Measurements from ENCODE around the gene CDC5L. TPM values are rescaled to one million over a fixed set of nuclear protein-coding genes. Genes with fewer than 3 reads are reported as not detected.

Gene CDC5L
- total RNA-seq, 1 experiment from 2014 or later: 23.8 TPM

DNA sequence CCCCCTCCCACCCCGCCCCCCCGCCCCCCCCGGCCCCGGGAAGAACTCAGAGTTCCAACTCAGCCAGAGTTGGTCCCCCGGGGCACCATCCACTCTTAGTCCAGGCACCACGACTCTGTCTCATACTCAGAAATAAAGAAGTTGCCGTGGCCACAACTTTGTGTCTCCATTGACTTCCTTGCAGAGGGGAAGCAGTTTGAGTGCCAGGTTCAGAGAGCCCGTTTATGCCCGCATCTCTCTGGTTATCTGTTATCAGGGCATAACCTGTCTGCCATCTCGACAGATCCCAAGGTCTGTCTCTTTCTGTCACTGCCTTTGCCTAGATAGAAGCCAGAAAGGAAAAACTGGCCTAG, 605 bp downstream of the CDC5L start:
- peaks cover 12% of the 10 kb centered on the region for H3K4me1 Mint-ChIP-seq (ENCODE audit: low read depth, unreplicated experiment)
- BruUV-seq (replicated peaks): no TSS peak

DNA sequence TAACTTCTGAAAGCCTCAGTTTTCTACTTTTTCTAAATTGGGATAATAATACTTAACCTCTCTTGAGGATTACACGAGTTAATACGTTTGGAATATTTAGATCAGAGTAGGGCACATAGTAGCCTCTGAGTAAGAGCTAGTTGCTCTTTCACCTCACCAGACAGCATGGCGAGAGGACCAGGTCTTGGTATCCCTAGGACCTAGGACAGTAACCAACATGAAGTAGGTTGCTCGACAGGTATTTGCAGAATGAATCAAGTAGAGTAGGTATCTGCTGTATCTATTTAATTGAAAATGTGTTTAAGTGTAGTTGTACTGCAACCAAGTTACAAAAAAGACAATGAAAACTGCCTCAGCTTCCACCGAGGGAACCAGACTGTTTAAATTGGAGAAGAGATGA, 1.4 kb downstream of the CDC5L start:
- H3K27me3 Mint-ChIP-seq (ENCODE audit: insufficient read depth, unreplicated experiment): no peaks in the 10 kb centered on the region

More for the DNA sequence above, 605 bp downstream of the CDC5L start:
- ChIA-PET CTCF (no interaction called here), POLR2A (interaction anchor here (0.5 to 1.5 kb wide), 3 partner anchors 15 to 1374 kb away, joined by 3 to 5 read pairs (median 4); partner anchors contain the start of genes KLHDC3 and MEA1)
- H3K9me3 ChIP-seq: no peaks in the 10 kb centered on the region
- TF ChIP-seq, protein P1, sequence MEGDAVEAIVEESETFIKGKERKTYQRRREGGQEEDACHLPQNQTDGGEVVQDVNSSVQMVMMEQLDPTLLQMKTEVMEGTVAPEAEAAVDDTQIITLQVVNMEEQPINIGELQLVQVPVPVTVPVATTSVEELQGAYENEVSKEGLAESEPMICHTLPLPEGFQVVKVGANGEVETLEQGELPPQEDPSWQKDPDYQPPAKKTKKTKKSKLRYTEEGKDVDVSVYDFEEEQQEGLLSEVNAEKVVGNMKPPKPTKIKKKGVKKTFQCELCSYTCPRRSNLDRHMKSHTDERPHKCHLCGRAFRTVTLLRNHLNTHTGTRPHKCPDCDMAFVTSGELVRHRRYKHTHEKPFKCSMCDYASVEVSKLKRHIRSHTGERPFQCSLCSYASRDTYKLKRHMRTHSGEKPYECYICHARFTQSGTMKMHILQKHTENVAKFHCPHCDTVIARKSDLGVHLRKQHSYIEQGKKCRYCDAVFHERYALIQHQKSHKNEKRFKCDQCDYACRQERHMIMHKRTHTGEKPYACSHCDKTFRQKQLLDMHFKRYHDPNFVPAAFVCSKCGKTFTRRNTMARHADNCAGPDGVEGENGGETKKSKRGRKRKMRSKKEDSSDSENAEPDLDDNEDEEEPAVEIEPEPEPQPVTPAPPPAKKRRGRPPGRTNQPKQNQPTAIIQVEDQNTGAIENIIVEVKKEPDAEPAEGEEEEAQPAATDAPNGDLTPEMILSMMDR (IDR thresholded peaks at IDR 0.05; ENCODE audit: insufficient read depth in 1 of 2, low read depth in 1 of 2, low read length in 1 of 2, severe bottlenecking in 1 of 2, unreplicated experiment in 1 of 2): no peak
- DNase-seq: no peak
- H3K4me1 ChIP-seq: peaks cover 7% of the 10 kb centered on the region; the same call in 1 of the 2 replicates
- no peaks in the 10 kb centered on the region for H3K27me3 ChIP-seq (replicated peaks; ENCODE audit: control insufficient read depth, insufficient read depth, low read length)
- intact Hi-C loops (cut with micrococcal nuclease; ENCODE audit: unreplicated experiment): no loop called here
- H3K36me3 ChIP-seq (ENCODE audit: control insufficient read depth, insufficient read depth, low read length): no peaks in the 10 kb centered on the region
- Mint-ChIP-seq H3K36me3 (ENCODE audit: insufficient read depth, unreplicated experiment) (peaks cover 46% of the 10 kb centered on the region), H3K9me3 (ENCODE audit: unreplicated experiment) (no peaks in the 10 kb centered on the region), H3K27me3 (ENCODE audit: insufficient read depth, unreplicated experiment) (peaks cover 5% of the 10 kb centered on the region), H3K27ac (ENCODE audit: unreplicated experiment) (peak overlapping the region; percentile 98), H3K4me3 (ENCODE audit: unreplicated experiment) (peak overlapping the region; percentile 97)
- H3K4me3 ChIP-seq (ENCODE audit: low read depth, low read length): peak overlapping the region; percentile 80

DNA sequence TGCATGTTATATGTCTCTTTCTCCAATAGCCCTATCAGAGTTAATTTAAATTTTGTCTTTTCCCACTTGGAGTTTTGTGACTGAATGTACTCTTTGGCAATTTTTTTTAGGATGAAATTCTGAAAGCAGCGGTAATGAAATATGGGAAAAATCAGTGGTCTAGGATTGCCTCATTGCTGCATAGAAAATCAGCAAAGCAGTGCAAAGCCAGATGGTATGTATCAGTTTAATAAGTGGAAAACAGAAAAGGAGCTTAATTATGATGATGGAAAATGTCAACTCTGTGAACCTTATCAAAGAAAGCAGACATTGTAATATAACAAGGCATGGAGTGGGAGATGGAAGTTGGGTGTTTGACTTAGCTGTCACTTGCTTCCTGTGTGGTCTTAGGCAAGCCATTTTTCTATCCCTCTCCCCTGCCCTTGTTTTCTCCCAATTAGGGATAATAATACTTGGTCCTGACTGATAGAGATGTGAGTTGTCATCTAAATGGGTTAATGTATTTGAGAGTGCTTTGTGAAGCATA, 2.7 kb downstream of the CDC5L start:
- Mint-ChIP-seq H3K4me3 (ENCODE audit: unreplicated experiment) (no peak overlapping the region), H3K4me1 (ENCODE audit: low read depth, unreplicated experiment) (peaks cover 12% of the 10 kb centered on the region), H3K36me3 (ENCODE audit: insufficient read depth, unreplicated experiment) (peaks cover 67% of the 10 kb centered on the region), H3K27ac (ENCODE audit: unreplicated experiment) (no peak overlapping the region), H3K27me3 (ENCODE audit: insufficient read depth, unreplicated experiment) (no peaks in the 10 kb centered on the region), H3K9me3 (ENCODE audit: unreplicated experiment) (no peaks in the 10 kb centered on the region)
- Histone ChIP-seq H3K4me3 (ENCODE audit: low read depth, low read length) (no peak overlapping the region), H3K36me3 (ENCODE audit: control insufficient read depth, insufficient read depth, low read length) (peaks cover 3% of the 10 kb centered on the region; the same call in 1 of the 2 replicates), H3K9me3 (no peaks in the 10 kb centered on the region), H3K27me3 (replicated peaks; ENCODE audit: control insufficient read depth, insufficient read depth, low read length) (no peaks in the 10 kb centered on the region), H3K4me1 (peaks cover 7% of the 10 kb centered on the region; the same call in 1 of the 2 replicates)
- no peak for DNase-seq
- CTCF ChIA-PET: no interaction called here
- intact Hi-C loops (cut with micrococcal nuclease; ENCODE audit: unreplicated experiment): no loop called here
- POLR2A ChIA-PET: no interaction called here
- no TSS peak for BruUV-seq (replicated peaks)
- TF ChIP-seq, protein P1 (IDR thresholded peaks at IDR 0.05; ENCODE audit: insufficient read depth in 1 of 2, low read depth in 1 of 2, low read length in 1 of 2, severe bottlenecking in 1 of 2, unreplicated experiment in 1 of 2): no peak

More for the DNA sequence above, 1.4 kb downstream of the CDC5L start:
- no peak for DNase-seq
- TF ChIP-seq, protein P1 (IDR thresholded peaks at IDR 0.05; ENCODE audit: insufficient read depth in 1 of 2, low read depth in 1 of 2, low read length in 1 of 2, severe bottlenecking in 1 of 2, unreplicated experiment in 1 of 2): no peak
- intact Hi-C loops (cut with micrococcal nuclease; ENCODE audit: unreplicated experiment): no loop called here
- no peaks in the 10 kb centered on the region for H3K36me3 ChIP-seq (ENCODE audit: control insufficient read depth, insufficient read depth, low read length)
- TSS peak; percentile 77 for BruUV-seq (replicated peaks)
- ChIA-PET CTCF (no interaction called here), POLR2A (no interaction called here)
- Mint-ChIP-seq H3K36me3 (ENCODE audit: insufficient read depth, unreplicated experiment) (peaks cover 53% of the 10 kb centered on the region), H3K27ac (ENCODE audit: unreplicated experiment) (peak overlapping the region; percentile 98), H3K4me3 (ENCODE audit: unreplicated experiment) (peak overlapping the region; percentile 97), H3K9me3 (ENCODE audit: unreplicated experiment) (no peaks in the 10 kb centered on the region), H3K4me1 (ENCODE audit: low read depth, unreplicated experiment) (peaks cover 12% of the 10 kb centered on the region)
- H3K9me3 ChIP-seq: no peaks in the 10 kb centered on the region
- no peaks in the 10 kb centered on the region for H3K27me3 ChIP-seq (replicated peaks; ENCODE audit: control insufficient read depth, insufficient read depth, low read length)
- H3K4me1 ChIP-seq: peaks cover 7% of the 10 kb centered on the region; the same call in 1 of the 2 replicates
- no peak overlapping the region; the same call in 1 of the 2 replicates for H3K4me3 ChIP-seq (ENCODE audit: low read depth, low read length)
